Skeletal muscle tissue (tissue), 4 donors: ENCODE results near the gene RGS14. TPM values are rescaled to one million over a fixed set of nuclear protein-coding genes. Genes with fewer than 3 reads are reported as not detected.
"Not testable (repeated sequence)": the region's sequence is repeated elsewhere in the genome, so short reads cannot be mapped to it uniquely, and the experiment has no call there.

Source experiments
- H3K27ac ChIP-seq: one replicate; pipeline ENCODE4 v1.7.0; 2013; ENCODE audit warnings: mild to moderate bottlenecking, low read depth, low read length, inconsistent platforms
- H3K27me3 ChIP-seq, 3 donors: one replicate each; pipeline ENCODE4 v1.7.0; 2013; ENCODE audit warnings: low read length in 3 of 3; ENCODE audit not compliant: control insufficient read depth in 3 of 3, insufficient read depth in 3 of 3
- H3K36me3 ChIP-seq, 3 donors: one replicate each; pipeline ENCODE4 v1.7.0; 2013; ENCODE audit warnings: low read length in 3 of 3; ENCODE audit not compliant: control insufficient read depth in 3 of 3, insufficient read depth in 3 of 3
- H3K4me1 ChIP-seq, 3 donors: one replicate each; pipeline ENCODE4 v1.7.0; 2013; ENCODE audit warnings: low read length in 3 of 3, mild to moderate bottlenecking in 3 of 3; ENCODE audit not compliant: control insufficient read depth in 3 of 3, insufficient read depth in 3 of 3
- H3K4me3 ChIP-seq, 3 donors: one replicate each; pipeline ENCODE4 v1.7.0; 2013; ENCODE audit warnings: low read length in 3 of 3
- H3K9ac ChIP-seq, 3 donors: one replicate each; pipeline ENCODE4 v1.7.0; 2013; ENCODE audit warnings: low read length in 3 of 3, mild to moderate bottlenecking in 3 of 3, moderate library complexity in 2 of 3, low read depth in 1 of 3
- H3K9me3 ChIP-seq, 3 donors: one replicate each; pipeline ENCODE4 v1.7.0; 2013; ENCODE audit warnings: low read length in 3 of 3; ENCODE audit not compliant: control insufficient read depth in 3 of 3
- total RNA-seq: library from RNA; depleted of rRNA; stranded (reverse); fragments of >200 nt; gene quantifications from one replicate; pipeline ENCODE4 v1.2.3, GENCODE V29; 2014
- donor health status: Osteomylitis.

The RGS14 gene
- total RNA-seq, 1 donor from 2014 or later, result 12.5 TPM

GRCh38 chr5:177335701-177336065 lies 22.0 kb upstream of the RGS14 start:
- Histone ChIP-seq H3K4me1 (peaks cover 0 to 14% (median 11%) of the 10 kb centered on the region in 3 donors), H3K36me3 (peaks cover 66 to 79% (median 72%) of the 10 kb centered on the region in 3 donors), H3K9ac (peak overlapping the region in 2 of 3 donors; percentile 10 to 25), H3K27me3 (no peaks in the 10 kb centered on the region), H3K27ac (no peak overlapping the region), H3K4me3 (no peak overlapping the region), H3K9me3 (no peaks in the 10 kb centered on the region)

- no peak overlapping the region for H3K27ac ChIP-seq
- H3K36me3 ChIP-seq, result peaks cover 66 to 74% (median 68%) of the 10 kb centered on the region in 3 donors
- peak overlapping the region in 1 of 3 donors; percentile 25 for H3K9ac ChIP-seq
- peaks cover 0 to 14% (median 11%) of the 10 kb centered on the region in 3 donors for H3K4me1 ChIP-seq
- H3K4me3 ChIP-seq, result no peak overlapping the region
- H3K9me3 ChIP-seq, result no peaks in the 10 kb centered on the region
- no peaks in the 10 kb centered on the region for H3K27me3 ChIP-seq
Measured at GRCh38 chr5:177336112-177336511, 21.6 kb upstream of the RGS14 start.

- Histone ChIP-seq H3K9me3 (no peaks in the 10 kb centered on the region), H3K27ac (no peak overlapping the region), H3K36me3 (peaks cover 62 to 70% (median 67%) of the 10 kb centered on the region in 3 donors), H3K4me3 (no peak overlapping the region), H3K27me3 (no peaks in the 10 kb centered on the region), H3K9ac (no peak overlapping the region), H3K4me1 (peaks cover 0 to 14% (median 11%) of the 10 kb centered on the region in 3 donors)
Measured at GRCh38 chr5:177336603-177337494, 20.9 kb upstream of the RGS14 start.

GRCh38 chr5:177338251-177339106 lies 19.2 kb upstream of the RGS14 start:
- Histone ChIP-seq H3K4me3 (no peak overlapping the region), H3K36me3 (peaks cover 55 to 60% (median 58%) of the 10 kb centered on the region in 3 donors), H3K4me1 (peaks cover 0 to 14% (median 11%) of the 10 kb centered on the region in 3 donors), H3K9ac (peak overlapping the region in 1 of 3 donors; percentile 33), H3K27me3 (no peaks in the 10 kb centered on the region), H3K27ac (no peak overlapping the region), H3K9me3 (no peaks in the 10 kb centered on the region)

GRCh38 chr5:177339107-177339638 lies 18.6 kb upstream of the RGS14 start:
- H3K9me3 ChIP-seq, result no peaks in the 10 kb centered on the region
- H3K36me3 ChIP-seq, result peaks cover 48 to 56% (median 55%) of the 10 kb centered on the region in 3 donors
- H3K9ac ChIP-seq, result peak overlapping the region in 1 of 3 donors; percentile 33
- H3K4me3 ChIP-seq, result no peak overlapping the region
- H3K4me1 ChIP-seq, result peaks cover 0 to 14% (median 11%) of the 10 kb centered on the region in 3 donors
- H3K27ac ChIP-seq, result no peak overlapping the region
- no peaks in the 10 kb centered on the region for H3K27me3 ChIP-seq

GRCh38 chr5:177343000-177343399 lies 14.7 kb upstream of the RGS14 start:
- not testable (repeated sequence) for H3K4me1 ChIP-seq, H3K27ac ChIP-seq, H3K9me3 ChIP-seq, H3K9ac ChIP-seq, H3K4me3 ChIP-seq, H3K27me3 ChIP-seq
- peaks cover 15 to 33% (median 27%) of the 10 kb centered on the region in 3 donors for H3K36me3 ChIP-seq

GRCh38 chr5:177343777-177344176 lies 13.9 kb upstream of the RGS14 start:
- no peak overlapping the region for H3K4me3 ChIP-seq
- H3K4me1 ChIP-seq, result peaks cover 0 to 6% (median 0%) of the 10 kb centered on the region in 3 donors
- no peaks in the 10 kb centered on the region for H3K9me3 ChIP-seq
- H3K9ac ChIP-seq, result no peak overlapping the region
- H3K27me3 ChIP-seq, result no peaks in the 10 kb centered on the region
- no peak overlapping the region for H3K27ac ChIP-seq
- H3K36me3 ChIP-seq, result peaks cover 7 to 27% (median 21%) of the 10 kb centered on the region in 3 donors

GRCh38 chr5:177344891-177345290 lies 12.8 kb upstream of the RGS14 start:
- Histone ChIP-seq H3K36me3 (peaks cover 5 to 29% (median 25%) of the 10 kb centered on the region in 3 donors), H3K27ac (no peak overlapping the region), H3K27me3 (no peaks in the 10 kb centered on the region), H3K4me1 (peaks cover 6 to 17% (median 6%) of the 10 kb centered on the region in 3 donors), H3K9ac (no peak overlapping the region), H3K9me3 (no peaks in the 10 kb centered on the region), H3K4me3 (no peak overlapping the region)

- H3K9ac ChIP-seq, result no peak overlapping the region
Measured at GRCh38 chr5:177346820-177347219, 10.9 kb upstream of the RGS14 start.

More at GRCh38 chr5:177346820-177347219, 10.9 kb upstream of the RGS14 start:
- peaks cover 20 to 30% (median 21%) of the 10 kb centered on the region in 3 donors for H3K4me1 ChIP-seq
- no peak overlapping the region for H3K4me3 ChIP-seq
- peaks cover 10 to 29% (median 21%) of the 10 kb centered on the region in 3 donors for H3K36me3 ChIP-seq
- H3K27me3 ChIP-seq, result no peaks in the 10 kb centered on the region
- no peak overlapping the region for H3K27ac ChIP-seq
- no peaks in the 10 kb centered on the region for H3K9me3 ChIP-seq
